Stimulated activated CD4-positive, alpha-beta T cell treated with anti-CD3 and anti-CD28 coated beads, Interleukin-15, amount 100 ng/mL, for 1 hour (primary cell): ENCODE results near the gene UCN.
A peak's percentile ranks its signal among the peaks of the same experiment; 100 is the strongest.
"Not testable (repeated sequence)": the region's sequence is repeated elsewhere in the genome, so short reads cannot be mapped to it uniquely, and the experiment has no call there.

Experiments used
- DNase-seq, 2 donors: peaks; one replicate each; pipeline ENCODE4 v3.0.0-alpha.2; 2020; ENCODE audit warnings: low read depth in 1 of 2, low spot score in 1 of 2

Gene UCN

GRCh38 chr2:27285481-27285880, 22.8 kb downstream of the UCN start:
- no peak for DNase-seq

DNA sequence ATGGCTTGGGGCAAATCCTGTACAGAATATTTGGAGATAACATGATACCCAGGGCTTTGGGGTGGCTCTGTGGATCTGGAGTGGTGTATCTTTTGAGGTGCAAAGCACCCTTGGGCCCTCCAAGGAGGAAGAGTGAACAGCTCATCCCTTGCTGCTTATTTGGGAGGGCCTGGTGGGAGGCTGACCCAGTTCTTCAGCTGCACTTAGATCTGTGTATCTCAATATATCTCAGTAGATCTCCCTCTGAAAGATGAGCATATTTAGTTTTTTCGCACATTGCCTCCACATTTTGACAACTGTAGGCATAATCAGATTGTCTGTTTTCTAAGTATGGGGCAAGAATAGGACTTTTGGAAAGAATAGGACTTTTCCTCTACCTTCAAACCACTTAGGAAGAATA, 23.2 kb downstream of the UCN start:
- DNase-seq, result no peak

GRCh38 chr2:27282892-27283291, 25.4 kb downstream of the UCN start:
- DNase-seq, result no peak

DNA sequence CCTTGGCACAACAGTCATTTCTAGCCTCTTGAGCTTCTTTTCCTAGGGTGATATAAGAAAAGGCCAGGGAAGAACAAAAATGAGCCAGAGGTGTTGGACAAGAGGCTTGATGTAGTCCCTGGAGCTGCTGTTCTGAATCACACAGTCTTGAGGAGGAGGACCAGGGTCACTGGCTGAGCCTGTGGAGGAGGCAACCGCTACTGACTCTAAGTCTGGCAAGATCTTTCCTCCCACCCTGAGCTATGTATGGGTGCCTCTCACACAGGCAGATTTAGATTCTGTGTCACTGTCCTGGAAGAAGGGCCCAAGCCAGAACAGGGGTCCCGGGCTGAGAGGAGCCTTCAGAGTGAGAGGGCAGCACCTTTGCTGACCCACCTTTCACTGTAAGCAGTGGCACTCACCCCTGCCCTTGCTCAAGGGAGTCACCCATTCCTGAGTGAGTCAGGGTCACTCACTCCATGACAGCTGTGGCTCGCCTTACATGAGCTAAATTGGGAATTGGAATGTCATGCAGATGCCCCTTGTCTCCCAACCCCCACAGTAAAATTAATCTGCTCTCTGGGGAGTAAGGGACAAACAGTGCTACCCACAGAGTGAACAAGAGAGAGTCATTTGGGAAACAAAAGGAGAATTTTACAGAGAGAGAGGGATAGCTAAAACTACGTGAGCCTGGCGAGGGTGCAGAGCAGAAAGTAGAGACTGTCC, 26.2 kb downstream of the UCN start, which contains the start of gene TRIM54:
TRIM54 (plus strand) TSS at position 575 of the 705 bp plus-strand sequence. CDS start 303 bp downstream, outside the sequence.
- DNase-seq, result no peak

- DNase-seq, result no peak
Measured at GRCh38 chr2:27281442-27281841, 26.8 kb downstream of the UCN start.

- DNase-seq, result no peak
Measured at GRCh38 chr2:27280826-27281225, 27.4 kb downstream of the UCN start.

- DNase-seq, result no peak
Measured at GRCh38 chr2:27278010-27278409, 30.2 kb downstream of the UCN start.

DNA sequence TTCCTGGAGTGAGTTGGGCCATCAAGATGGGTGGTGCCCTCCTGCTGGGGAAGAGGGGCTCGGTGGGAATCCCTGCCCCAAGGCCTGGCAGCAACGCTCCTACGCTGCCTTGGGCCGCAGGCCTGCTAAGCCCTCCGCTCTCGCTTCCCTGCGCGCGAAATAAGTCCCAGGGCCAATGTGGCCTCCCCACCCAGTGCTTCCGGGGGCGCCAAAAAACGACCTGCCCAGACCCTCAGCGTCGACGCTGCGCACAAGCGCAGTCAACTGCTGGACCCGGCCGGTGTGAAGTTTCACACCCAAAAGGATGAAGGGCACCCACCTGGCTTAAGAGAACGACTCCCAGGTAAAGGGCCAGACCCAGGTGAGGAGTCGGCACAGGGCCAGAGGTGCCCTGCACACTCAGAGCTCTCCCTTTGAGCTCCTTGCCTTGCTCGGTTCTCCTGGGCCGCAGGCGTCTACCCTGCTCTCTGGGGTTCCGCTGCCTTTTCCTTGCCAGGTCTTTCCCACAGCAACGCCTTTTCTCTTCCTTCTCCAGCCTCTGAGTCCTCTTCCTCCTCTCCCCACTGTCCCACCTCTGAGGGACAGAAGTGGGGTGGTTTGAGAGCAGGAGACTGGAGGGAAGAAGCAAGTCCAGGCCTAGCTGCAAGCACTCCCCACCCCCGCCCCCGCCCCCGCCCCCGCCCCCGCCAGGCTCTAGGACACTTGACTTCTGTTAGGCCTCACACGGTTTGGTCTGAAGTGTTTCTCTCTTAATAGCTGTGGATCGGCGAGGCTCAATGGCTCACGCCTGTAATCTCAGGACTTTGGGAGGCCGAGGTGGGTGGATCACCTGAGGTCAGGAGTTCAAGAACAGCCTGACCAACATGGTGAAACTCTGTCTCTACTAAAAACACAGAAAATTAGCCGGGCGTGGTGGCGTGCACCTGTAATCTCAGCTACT, 32.8 kb downstream of the UCN start, which contains the start of gene DNAJC5G:
DNAJC5G (plus strand) TSS at position 223 of the 940 bp plus-strand sequence. CDS start 1,296 bp downstream, outside the sequence.
- DNase-seq, result no peak

DNA sequence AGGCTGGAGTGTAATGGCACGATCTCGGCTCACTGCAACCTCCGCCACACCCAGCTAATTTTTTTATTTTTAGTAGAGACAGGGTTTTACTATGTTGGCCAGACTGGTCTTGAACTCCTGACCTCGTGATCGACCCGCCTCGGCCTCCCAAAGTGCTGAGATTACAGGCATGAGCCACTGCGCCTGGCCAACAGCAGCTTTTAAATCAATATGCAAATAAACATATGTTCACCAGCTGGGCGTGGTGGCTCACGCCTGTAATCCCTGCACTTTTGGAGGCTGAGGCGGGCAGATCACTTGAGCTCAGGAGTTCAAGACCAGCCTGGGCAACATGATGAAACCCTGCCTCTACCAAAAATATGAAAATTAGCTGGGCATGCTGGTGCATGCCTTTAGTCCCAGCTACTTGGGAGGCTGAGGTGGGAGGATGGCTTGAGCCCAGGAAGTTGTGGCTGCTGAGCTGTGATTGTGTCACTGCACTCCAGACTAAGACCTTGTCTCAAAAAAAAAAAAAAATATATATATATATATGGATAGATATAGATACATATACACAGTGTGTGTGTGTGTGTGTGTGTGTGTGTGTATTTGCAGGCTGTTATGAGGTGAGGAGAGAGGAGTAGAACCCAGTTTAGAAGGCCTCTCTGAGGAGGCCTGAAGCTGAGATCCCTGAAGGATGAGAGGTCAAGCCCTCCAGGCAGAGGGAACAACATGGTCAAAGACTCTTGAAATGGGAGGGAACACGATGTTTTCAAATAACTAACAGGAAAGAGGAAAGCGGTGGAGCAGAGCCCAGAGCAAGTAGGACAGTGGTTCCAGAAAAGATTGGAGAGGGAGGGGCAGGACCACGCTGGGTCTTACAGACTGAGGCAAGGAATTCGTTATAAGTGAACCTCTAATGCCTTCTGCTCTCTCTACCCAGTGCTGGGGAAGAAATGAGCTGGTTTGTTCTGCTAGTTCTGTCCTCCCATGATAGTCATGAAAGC, 35.4 kb downstream of the UCN start:
- DNase-seq, result not testable (repeated sequence)

DNA sequence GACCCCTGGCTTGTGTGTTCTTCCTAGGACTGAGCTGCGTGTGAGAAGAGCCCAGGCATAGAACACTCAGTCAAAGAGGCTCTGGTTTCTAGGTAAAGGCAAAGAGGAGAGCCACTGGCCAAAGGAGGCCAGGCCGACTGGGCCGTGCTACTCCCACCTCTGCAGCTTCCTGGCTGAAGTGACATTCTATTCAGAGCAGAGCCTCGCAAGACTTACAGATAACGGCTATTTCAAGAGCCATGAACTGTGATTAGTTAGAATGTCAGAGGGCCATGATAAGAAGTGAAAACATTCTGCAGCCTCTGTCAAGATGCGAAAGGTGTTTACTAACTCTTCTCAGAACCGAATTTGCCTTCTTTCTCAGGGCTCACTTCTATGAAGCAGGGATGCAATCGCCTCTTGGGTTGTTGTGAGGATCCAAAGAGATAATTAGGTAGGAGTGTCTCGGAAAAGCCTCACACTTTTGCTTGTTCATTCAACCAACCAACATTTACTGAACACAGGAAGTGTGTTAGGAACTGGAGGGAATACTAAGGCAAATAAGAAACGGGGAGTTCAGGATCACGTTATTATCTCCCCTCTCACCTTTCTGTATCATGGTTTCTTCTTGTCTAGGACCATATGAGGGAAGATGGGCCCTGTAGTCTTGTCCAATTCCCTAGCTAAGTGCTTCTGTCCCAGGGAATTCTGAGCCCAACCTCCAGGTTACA, 36.5 kb downstream of the UCN start:
- no peak for DNase-seq

DNA sequence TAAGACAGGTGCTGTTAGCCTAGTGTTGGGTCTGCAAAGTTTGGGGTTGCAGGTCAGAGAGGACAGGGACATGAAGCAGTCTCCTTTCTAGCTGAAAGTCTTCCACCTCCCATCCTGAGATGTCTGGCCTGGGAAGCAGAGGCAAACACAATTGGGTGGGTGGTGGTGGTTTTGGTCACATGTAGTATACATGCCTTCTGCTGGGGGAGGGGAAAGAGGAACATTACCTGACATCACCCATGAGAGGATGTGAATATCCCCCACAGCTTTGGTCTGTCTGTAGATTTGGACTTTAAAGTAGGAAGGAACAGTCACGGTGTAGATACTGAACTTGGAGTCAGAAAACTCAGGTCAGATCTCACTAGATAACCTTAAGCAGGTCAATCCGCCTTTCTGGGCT, 37.6 kb downstream of the UCN start:
- no peak for DNase-seq

- DNase-seq, result no peak
Measured at GRCh38 chr2:27270131-27270530, 38.1 kb downstream of the UCN start.

- DNase-seq, result not testable (repeated sequence)
Measured at GRCh38 chr2:27268296-27268695, 39.9 kb downstream of the UCN start.

- DNase-seq, result no peak
Measured at GRCh38 chr2:27265536-27265870, 42.7 kb downstream of the UCN start.

- peak; percentile 37 to 56 for DNase-seq
Measured at GRCh38 chr2:27264753-27265535, 43.3 kb downstream of the UCN start.

GRCh38 chr2:27264253-27264752, 43.9 kb downstream of the UCN start:
- DNase-seq, result no peak

DNA sequence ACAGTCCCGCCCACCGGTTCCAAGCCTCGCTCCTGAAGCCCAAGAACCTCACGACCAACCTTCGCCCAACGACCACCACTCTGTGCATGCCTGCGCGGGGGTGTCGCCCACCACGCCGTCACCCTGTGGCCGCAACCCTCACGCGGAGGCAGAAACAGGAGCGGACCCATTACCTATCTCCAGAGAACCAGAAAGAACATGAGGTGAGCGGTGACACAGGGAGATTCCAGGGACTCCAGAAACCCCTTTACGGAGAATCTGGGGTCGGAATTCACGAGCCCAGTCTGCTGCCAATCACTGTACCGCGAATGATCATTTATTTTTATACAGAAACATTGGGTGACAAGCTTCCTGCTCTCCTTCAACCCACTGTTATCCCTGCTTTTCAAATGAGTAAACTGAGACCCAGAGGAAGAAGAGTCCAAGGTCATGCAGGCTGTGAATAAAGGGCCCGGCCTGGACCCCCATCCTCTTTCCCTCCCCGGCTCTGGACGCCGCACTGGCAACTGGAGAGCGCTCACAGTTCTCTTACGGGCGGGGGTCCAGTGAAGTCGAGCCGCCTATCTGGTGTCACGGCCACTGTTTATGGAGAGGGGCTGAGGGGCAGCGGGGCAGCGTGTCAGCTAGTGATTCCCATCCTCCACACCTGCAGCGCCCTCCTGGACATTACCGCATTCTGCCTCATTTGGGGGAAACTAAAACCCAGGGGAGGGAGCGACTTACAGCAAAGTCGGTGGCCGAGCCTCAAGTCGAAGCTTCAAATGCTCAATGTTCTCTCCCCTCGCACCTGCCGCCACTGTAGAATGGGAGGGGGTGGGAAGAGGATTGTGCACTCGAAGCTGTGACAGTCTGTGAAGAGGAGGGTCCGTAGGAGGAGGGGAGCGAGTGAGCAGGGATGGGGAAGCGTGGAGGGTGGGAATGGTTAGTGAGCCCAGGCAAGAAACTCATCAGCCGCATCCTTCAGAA, 44.7 kb downstream of the UCN start:
- DNase-seq, result no peak
